ENCODE measurements around the gene ANXA9.

GRCh38 chr1:151007853-151008243 is 25.8 kb downstream of the ANXA9 start:
- no peak for TF ChIP-seq EZH2phosphoT487 (IDR thresholded peaks at IDR 0.05; ENCODE audit: low read depth)
- TF ChIP-seq, protein P1, sequence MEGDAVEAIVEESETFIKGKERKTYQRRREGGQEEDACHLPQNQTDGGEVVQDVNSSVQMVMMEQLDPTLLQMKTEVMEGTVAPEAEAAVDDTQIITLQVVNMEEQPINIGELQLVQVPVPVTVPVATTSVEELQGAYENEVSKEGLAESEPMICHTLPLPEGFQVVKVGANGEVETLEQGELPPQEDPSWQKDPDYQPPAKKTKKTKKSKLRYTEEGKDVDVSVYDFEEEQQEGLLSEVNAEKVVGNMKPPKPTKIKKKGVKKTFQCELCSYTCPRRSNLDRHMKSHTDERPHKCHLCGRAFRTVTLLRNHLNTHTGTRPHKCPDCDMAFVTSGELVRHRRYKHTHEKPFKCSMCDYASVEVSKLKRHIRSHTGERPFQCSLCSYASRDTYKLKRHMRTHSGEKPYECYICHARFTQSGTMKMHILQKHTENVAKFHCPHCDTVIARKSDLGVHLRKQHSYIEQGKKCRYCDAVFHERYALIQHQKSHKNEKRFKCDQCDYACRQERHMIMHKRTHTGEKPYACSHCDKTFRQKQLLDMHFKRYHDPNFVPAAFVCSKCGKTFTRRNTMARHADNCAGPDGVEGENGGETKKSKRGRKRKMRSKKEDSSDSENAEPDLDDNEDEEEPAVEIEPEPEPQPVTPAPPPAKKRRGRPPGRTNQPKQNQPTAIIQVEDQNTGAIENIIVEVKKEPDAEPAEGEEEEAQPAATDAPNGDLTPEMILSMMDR (IDR thresholded peaks at IDR 0.05; ENCODE audit: low read depth, low read length), result no peak

Data from OCI-LY3 (cell line).